H54 (cell line): ENCODE results near the gene DHRS11.
A peak's percentile ranks its signal among the peaks of the same experiment; 100 is the strongest.

Experiments
- DNase-seq: peaks from one replicate; pipeline ENCODE4 v3.0.0; 2011; ENCODE audit warnings: low spot score, mixed read lengths; ENCODE audit not compliant: insufficient read length
- FAIRE-seq: peaks from 3 replicates; lab custom pipeline; 2011; peaks lifted over from hg19 to GRCh38; lab: Jason Lieb, UNC
- POLR2A ChIP-seq: IDR thresholded peaks from 2 replicates; pipeline ENCODE4 v1.6.1; 2011; ENCODE audit warnings: low read depth, mild to moderate bottlenecking, low read length

DHRS11 gene, protein sequence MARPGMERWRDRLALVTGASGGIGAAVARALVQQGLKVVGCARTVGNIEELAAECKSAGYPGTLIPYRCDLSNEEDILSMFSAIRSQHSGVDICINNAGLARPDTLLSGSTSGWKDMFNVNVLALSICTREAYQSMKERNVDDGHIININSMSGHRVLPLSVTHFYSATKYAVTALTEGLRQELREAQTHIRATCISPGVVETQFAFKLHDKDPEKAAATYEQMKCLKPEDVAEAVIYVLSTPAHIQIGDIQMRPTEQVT

DNA sequence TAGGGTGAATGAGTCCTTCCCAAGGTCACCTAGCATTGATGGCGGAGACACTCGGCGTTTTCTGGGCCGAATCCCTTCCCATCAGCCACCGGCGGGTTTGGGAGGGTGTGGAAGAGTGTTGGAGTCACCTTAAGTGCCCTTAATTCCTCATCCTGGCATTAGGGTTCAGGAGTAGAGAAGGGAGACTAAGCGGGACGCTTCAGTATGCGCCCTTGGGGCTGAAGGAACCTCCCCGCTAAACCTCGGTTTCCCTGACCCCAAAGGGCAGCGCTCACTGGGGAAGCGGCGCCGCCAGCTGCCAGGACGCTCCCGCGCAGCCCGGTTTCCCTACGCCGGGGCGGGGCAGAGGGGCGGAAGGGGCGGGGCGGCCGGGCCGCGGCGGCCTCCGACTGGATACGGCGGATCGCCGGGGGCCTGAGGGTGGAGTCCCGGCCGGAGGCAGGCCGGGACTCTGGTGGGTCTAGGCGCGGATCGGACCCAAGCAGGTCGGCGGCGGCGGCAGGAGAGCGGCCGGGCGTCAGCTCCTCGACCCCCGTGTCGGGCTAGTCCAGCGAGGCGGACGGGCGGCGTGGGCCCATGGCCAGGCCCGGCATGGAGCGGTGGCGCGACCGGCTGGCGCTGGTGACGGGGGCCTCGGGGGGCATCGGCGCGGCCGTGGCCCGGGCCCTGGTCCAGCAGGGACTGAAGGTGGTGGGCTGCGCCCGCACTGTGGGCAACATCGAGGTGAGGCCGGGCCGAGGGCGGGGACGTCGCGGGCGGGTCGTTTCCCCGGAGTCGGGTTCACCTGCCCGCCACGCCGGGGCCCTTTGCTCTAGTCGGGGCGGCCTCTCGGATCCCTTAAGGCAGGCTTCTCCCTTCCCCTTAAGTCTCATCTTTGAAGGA, at the start of gene DHRS11:
DHRS11 (plus strand) TSS at position 446 of the 882 bp plus-strand sequence; CDS start at position 577, 131 bp downstream.
- FAIRE-seq (no peak), DNase-seq (peak; percentile 84)
- TF ChIP-seq POLR2A, result peak; percentile 65

DNA sequence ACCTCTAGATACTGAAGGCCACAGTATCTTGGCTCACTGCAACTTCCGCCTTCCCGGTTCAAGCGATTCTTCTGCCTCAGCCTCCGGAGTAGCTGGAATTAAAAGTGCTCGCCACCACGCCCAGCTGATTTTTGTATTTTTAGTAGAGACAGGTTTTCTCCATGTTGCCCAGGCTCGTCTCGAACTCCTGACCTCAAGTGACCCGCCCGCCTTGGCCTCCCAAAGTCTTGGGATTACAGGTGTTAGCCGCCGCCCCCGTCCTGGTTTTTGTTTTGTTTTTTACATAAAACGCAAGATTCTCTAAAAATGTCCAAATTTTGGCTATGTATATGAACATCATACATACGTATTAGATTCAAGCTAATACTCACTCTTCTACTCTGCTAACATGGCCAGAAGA, 48.9 kb upstream of the DHRS11 start:
- DNase-seq (no peak), FAIRE-seq (no peak)
- no peak for TF ChIP-seq POLR2A

DNA sequence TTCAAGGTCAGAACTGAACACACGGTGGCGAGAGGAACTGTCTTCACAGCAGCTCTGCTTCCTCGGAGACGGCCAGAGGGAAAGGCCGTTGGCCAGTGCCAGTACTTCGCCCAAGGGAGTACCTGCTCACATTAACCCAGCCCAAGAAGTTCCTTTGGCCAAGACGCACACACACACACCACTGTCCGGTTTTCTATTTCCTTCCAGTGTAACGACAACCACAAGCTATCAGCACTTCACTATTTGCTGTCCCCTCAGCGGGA, 47.7 kb upstream of the DHRS11 start:
- peak; percentile 19 for DNase-seq
- TF ChIP-seq POLR2A, result no peak
- no peak for FAIRE-seq

DNA sequence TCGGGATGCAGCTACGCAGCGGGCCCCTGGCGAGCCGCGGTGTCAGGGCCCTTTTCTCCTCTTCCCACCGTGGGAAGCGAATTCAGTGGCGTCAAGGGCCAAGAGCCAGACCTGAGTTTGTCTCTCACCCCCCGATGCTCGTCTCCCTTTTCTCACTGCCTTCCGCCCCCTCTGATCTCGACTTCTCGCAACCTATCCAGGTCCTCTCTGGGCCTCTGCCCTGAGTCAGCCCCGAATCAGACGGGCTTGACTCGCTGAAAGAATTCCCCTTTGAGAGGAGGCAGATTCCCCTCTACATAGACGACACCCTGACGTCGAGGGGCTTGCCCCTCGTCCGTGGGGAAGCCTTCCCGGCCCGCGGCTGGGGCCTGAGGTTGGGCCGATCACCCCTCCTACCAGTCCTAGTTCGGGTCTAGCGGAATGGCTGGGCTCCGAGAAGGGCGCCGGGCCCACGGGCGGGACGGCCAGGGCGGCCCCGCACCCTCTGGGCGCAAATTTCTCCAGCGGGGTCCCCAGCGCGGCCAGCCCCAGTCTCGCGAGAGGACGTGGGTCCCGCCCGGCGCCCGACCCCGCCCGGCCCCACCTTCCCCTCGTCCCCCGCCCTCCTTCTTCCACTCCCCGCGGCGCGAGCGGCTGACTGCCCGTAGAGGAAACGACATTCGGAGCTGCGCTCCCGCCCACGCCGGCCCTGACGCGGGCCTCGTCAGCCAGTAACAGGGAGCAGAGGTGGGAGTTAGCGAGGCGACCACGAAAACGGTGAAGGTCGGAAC, 47.2 kb upstream of the DHRS11 start, which contains the start of gene GGNBP2:
GGNBP2 (plus strand) TSS at position 613 of the 770 bp plus-strand sequence. CDS start 806 bp downstream, outside the sequence.
- DNase-seq (peak; percentile 84), FAIRE-seq (no peak)
- TF ChIP-seq POLR2A, result peak; percentile 88

DNA sequence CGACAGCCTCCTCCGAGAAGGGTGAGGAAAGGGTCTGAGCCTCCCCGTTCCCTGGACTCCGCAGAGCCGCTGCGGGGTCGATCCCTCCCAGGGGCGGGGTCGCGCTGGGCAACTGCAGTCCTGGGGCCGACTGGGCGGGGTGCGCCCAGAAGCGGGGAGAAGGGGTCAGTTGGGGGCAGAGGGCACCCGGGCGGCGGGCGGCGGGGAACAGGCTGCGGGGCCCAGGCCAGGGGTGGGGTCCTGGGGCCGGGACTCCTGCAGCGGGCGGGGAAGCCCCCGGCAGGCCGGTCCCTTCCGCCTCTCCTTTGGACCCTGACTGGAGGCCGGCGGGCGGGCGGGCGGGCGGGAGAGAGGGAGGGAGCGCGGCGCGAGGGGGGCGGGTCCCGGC, 46.6 kb upstream of the DHRS11 start:
- FAIRE-seq, result no peak
- no peak for TF ChIP-seq POLR2A
- DNase-seq, result no peak

DNA sequence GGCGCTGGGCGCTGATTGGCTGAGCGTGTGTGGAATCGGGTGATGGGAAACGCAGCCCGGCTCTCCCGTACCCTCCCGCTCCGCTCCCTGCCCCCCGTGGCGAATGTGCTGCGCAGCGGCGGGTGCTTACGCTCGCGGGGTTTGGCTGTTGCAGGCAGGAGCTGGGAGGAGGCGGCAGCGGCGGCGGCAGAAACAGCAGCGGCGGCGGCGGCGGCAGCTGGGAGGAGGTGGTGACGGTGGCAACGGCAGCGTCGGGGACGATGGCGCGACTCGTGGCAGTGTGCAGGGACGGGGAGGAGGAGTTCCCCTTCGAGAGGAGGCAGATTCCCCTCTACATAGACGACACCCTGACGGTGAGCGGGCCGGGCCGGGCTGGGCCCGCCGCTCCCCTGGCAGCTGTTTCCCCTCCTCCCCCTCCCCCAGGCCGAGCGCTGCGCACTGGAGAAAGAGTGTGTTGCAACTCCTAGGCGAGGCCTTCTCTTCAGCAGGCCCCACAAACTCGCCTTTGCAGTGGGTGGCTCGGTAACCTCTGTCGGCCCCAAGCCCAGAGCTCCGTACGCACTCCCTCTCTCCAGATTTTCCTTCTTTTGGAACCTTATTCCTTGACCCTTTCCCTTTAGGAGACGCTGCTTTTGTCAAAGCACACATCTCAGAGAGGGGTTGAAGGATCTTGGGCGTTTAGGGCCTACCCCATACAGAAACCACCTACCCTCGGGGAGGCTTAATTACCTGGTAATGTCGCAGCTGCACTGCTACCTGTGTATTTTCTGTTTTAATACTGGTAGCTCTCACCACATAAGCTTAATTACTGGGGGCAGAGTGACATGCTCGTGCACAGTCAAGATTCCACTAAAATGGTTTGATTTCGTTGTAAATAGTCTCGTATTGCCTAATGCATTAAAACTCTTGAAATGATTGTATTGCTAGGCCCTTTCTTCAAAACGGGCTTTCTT, 45.9 kb upstream of the DHRS11 start:
- TF ChIP-seq POLR2A, result peak; percentile 57
- DNase-seq, result peak; percentile 90
- no peak for FAIRE-seq

DNA sequence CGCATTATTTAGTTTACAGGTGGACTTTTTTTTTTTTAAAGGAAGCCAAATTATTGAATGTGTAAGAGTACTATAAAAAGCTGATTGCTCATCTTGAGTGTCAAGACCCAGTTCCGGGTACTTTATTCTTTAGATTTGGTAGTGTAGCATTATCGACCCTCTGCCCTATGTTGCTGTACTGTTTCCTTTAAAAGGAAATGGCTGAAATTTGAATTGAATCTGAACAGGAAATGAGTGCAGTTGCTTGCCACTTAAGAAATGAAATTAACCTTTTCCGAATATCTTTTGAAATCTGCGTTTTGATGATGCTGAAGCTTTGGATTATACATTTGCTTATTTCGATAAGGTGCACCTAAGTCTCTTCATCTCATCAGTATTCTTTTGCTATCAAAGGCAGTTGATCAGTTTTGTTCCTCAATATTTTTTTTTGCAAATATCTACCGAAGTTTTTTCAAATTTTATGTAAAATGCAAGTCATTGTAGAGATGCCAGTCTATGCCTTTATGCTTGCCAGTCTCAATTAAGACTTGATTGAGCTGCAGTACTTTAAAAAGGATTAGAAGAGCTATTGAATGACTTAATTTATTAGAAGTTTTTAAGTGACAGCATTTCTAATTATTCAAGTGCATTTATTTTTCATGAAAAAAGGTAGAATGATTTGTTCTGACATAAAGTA, 45.1 kb upstream of the DHRS11 start:
- no peak for TF ChIP-seq POLR2A
- FAIRE-seq, result no peak
- no peak for DNase-seq

DNA sequence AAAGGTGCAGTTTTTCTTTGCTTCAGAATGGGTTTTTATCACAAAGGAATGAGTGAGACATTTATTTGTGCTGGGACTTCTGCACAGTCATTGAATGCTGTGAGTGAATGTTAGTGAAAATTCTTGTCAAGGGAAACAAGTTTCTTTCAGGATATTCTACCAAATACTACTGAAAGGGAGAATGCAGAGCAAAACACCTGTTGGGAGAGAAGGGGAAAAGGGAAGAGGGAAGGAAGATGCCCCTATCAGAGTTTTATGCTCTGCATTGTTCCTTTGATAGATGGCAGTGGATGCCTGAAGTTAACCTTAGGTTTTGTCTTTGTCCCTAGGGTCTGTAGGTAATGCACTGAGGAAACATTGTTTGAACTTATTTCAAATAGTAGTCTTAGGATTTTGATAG, 43.9 kb upstream of the DHRS11 start:
- DNase-seq (no peak), FAIRE-seq (no peak)
- TF ChIP-seq POLR2A, result no peak

DNA sequence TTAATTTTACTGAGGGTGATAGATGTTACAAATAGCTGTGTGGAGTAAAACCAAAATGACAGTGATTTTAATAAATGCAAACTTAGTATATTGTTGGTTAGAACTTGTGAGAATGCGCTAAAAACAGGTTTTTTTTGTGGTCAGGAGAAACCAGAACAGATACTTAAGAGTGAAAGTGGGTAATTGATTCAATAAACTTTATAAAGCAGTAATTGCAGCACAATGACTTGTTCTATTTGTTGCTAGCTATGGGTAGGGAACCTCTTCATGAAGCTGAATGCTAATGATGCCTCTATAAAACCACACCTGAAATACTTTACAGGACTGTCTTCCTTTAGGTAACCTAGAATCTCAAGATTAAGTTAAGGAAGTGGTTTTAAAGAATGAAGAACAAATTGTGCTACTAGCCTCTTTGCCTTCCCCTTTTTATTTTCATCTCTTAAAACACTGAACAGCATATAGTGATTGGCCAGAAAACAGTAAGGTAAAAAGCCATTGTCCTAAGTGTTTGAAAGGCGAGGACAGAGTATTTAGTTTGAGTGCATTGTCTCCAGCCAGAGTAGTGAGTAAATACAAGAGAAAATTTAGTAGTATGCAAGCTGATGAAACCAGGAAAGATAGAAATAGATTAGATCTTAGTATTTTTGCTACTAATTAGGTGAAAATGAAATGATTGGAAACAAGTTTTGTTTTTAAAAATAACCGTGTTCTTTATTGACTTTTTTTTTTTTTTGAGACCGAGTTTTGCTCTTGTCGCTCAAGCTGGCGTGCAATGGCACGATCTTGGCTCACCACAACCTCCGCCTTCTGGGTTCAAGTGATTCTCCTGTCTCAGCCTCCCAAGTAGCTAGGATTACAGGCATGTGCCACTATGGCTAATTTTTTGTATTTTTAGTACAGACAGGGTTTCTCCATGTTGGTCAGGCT, 40.9 kb upstream of the DHRS11 start:
- DNase-seq (no peak), FAIRE-seq (no peak)
- no peak for TF ChIP-seq POLR2A

DNA sequence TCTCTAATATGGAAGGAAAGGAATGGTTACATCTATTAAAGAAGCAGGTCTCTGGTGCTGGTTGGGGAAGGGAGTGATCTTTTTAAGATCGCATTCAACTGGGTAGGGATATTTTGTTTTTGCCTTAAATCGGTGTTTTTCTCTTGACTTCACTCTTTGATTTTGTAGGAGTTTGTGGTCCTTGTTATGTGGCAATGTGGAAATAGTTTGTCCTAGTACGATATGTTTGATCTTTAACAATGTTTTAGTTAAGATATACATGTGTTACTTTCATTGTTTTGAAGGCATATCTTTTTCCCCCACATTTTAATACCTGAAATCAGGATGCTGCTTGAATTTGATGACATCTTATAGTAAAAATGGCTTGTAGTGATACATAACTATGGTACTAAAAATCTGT, 38.2 kb upstream of the DHRS11 start:
- no peak for FAIRE-seq
- no peak for TF ChIP-seq POLR2A
- DNase-seq, result no peak

DNA sequence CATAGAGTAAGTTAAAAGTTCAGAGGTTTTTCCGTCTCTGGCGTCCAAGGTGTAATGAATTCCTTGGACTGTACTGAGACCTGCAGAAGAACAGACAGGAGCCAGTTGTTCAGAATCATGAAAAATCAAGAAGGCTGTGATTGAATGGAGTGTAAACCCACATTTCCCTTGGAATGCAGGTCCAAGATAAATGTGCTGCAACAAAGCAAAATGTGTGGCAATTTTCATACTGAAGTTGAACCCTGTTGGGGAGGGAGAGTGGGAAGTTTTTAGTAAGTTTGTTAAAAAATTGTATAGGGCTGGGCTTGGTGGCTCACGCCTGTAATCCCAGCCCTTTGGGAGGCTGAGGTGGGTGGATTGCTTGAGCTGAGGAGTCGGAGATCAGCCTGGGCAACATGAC, 25.6 kb upstream of the DHRS11 start:
- FAIRE-seq (no peak), DNase-seq (no peak)
- no peak for TF ChIP-seq POLR2A

DNA sequence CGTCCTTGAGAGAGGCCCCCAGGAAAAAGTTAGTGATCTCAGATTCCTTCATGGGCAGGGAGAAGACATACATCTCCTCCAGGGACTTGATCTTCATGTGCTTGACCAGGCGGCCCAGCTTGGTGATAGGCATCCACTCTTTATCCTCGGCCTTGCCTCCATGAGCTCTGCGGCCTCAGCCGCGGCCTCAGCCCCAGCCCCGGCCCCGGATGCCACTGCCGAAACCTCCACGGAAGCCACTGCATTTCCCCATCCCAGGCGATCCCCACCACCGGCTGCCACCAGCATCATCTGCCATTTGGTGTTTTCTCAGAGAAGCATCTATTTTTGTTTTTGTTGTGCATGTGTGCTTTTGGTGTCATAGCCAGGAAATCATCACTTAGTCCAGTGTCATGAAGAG, 16.7 kb upstream of the DHRS11 start:
- FAIRE-seq (no peak), DNase-seq (no peak)
- TF ChIP-seq POLR2A, result no peak
